Measurements from ENCODE around the gene INO80D.
"Not testable (repeated sequence)": the region's sequence is repeated elsewhere in the genome, so short reads cannot be mapped to it uniquely, and the experiment has no call there.

The INO80D gene

GRCh38 chr2:205978728-205979127 lies 107.2 kb downstream of the INO80D start:
- DNase-seq (ENCODE audit: low spot score) = not testable (repeated sequence)

- DNase-seq (ENCODE audit: low spot score) = not testable (repeated sequence)
These were observed 108.3 kb downstream of the INO80D start for GRCh38 chr2:205977699-205978098.

- not testable (repeated sequence) for DNase-seq (ENCODE audit: low spot score)
These were observed 108.9 kb downstream of the INO80D start for GRCh38 chr2:205976934-205977659.

- no peak for DNase-seq (ENCODE audit: low spot score)
These were observed 109.7 kb downstream of the INO80D start for GRCh38 chr2:205976120-205976814.

GRCh38 chr2:205975082-205975949 lies 110.7 kb downstream of the INO80D start:
- DNase-seq (ENCODE audit: low spot score) = no peak

- DNase-seq (ENCODE audit: low spot score) = no peak
These were observed 113.9 kb downstream of the INO80D start for GRCh38 chr2:205972113-205972512.

GRCh38 chr2:205970348-205970747 lies 115.6 kb downstream of the INO80D start:
- DNase-seq (ENCODE audit: low spot score) = no peak

GRCh38 chr2:205969584-205969983 lies 116.4 kb downstream of the INO80D start:
- DNase-seq (ENCODE audit: low spot score) = no peak

GRCh38 chr2:205967391-205968075 lies 118.4 kb downstream of the INO80D start:
- peak; percentile 49 for DNase-seq (ENCODE audit: low spot score)

- DNase-seq (ENCODE audit: low spot score) = no peak
These were observed 120.3 kb downstream of the INO80D start for GRCh38 chr2:205965707-205966106.

- DNase-seq (ENCODE audit: low spot score) = no peak
These were observed 121.7 kb downstream of the INO80D start for GRCh38 chr2:205964111-205964761.

- no peak for DNase-seq (ENCODE audit: low spot score)
These were observed 126.5 kb downstream of the INO80D start for GRCh38 chr2:205959521-205959920.

- DNase-seq (ENCODE audit: low spot score) = no peak
These were observed 128.4 kb downstream of the INO80D start for GRCh38 chr2:205957452-205958154.

GRCh38 chr2:205954707-205955106 lies 131.3 kb downstream of the INO80D start:
- no peak for DNase-seq (ENCODE audit: low spot score)

GRCh38 chr2:205952282-205952681 lies 133.7 kb downstream of the INO80D start:
- DNase-seq (ENCODE audit: low spot score) = no peak

- DNase-seq (ENCODE audit: low spot score) = no peak
These were observed 137.1 kb downstream of the INO80D start for GRCh38 chr2:205948883-205949282.

GRCh38 chr2:205948496-205948837 lies 137.5 kb downstream of the INO80D start:
- DNase-seq (ENCODE audit: low spot score) = no peak

GRCh38 chr2:205947621-205948495 lies 138.1 kb downstream of the INO80D start:
- DNase-seq (ENCODE audit: low spot score) = peak; percentile 78

GRCh38 chr2:205946226-205946625 lies 139.7 kb downstream of the INO80D start:
- DNase-seq (ENCODE audit: low spot score) = no peak
